ENCODE results near the gene LHX3. TPM values are rescaled to one million over a fixed set of nuclear protein-coding genes. Genes with fewer than 3 reads are reported as not detected.

Gene LHX3
- total RNA-seq, 2 experiments from 2014 or later = 0.11 to 0.16 TPM

DNA sequence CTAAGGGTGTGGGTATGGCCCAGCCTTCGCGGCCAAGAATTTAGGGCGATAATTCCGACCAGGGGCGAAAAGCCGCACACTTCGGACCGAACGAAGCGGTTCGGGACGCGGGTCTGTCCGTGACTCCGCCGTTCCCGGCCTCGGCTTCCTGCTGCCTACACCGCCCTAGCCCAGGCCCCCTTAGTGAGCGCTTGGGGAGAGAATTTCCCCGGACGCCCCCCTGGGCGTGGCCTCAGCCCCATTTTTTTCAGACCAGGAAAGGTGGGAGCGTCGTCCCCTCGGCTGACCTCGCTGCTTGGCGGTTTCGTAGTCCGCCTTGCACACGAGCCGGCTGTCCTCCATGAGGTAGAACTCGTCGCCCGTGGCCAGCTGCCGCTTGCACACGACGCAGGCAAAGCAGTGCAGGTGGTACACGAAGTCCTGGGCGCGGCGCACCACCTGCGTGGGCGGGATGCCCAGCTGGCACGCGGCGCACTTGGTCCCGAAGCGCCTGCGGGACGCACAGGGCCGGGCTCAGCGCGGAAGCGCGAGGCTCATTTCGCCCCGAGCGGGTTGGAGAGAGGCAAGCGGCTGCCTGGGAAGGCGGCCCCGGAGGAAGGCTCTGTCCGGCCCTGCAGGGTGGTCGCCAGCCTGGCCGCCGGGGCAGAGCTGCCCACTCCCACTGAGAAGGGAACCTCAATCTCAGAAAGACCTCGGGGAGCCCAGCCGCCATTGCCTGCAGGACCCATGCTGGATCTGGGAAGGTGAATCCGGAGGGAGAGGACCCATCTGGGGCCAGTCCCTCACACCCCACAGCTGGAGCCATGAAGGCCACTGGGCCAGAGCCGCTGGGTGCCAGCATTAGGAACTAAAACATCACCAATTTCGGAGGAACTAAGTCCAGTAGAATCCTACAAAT, 5.3 kb downstream of the LHX3 start:
- POLR2A ChIA-PET = no interaction called here
- H3K27me3 ChIP-seq (ENCODE audit: control insufficient read depth in 1 of 2, insufficient read depth in 2 of 2, low read length in 2 of 2) = peaks cover 77 to 80% of the 10 kb centered on the region in 2 experiments
- H3K4me3 ChIP-seq (ENCODE audit: low read length) = no peak overlapping the region
- no peaks in the 10 kb centered on the region for H3K4me1 ChIP-seq (ENCODE audit: insufficient read depth, low read length)
- Mint-ChIP-seq H3K4me3 (no peak overlapping the region), H3K27ac (no peak overlapping the region), H3K27me3 (peaks cover 53% of the 10 kb centered on the region), H3K36me3 (ENCODE audit: low read depth) (no peaks in the 10 kb centered on the region), H3K9me3 (no peaks in the 10 kb centered on the region), H3K4me1 (ENCODE audit: low read depth) (no peaks in the 10 kb centered on the region)
- H3K27ac ChIP-seq (ENCODE audit: low read depth in 1 of 2, low read length in 2 of 2) = no peak overlapping the region
- H3K9me3 ChIP-seq (ENCODE audit: control insufficient read depth in 1 of 2, insufficient read depth in 1 of 2, low read length in 2 of 2) = peaks cover 0 to 58% of the 10 kb centered on the region in 2 experiments
- DNase-seq (no peak), ATAC-seq (ENCODE audit: poor library complexity) (no peak)
- intact Hi-C loops (cut with DNase I, micrococcal nuclease) = no loop called here
- H3K36me3 ChIP-seq (ENCODE audit: insufficient read depth, low read length) = no peaks in the 10 kb centered on the region
- CTCF ChIA-PET = no interaction called here
- TF ChIP-seq, protein P1, sequence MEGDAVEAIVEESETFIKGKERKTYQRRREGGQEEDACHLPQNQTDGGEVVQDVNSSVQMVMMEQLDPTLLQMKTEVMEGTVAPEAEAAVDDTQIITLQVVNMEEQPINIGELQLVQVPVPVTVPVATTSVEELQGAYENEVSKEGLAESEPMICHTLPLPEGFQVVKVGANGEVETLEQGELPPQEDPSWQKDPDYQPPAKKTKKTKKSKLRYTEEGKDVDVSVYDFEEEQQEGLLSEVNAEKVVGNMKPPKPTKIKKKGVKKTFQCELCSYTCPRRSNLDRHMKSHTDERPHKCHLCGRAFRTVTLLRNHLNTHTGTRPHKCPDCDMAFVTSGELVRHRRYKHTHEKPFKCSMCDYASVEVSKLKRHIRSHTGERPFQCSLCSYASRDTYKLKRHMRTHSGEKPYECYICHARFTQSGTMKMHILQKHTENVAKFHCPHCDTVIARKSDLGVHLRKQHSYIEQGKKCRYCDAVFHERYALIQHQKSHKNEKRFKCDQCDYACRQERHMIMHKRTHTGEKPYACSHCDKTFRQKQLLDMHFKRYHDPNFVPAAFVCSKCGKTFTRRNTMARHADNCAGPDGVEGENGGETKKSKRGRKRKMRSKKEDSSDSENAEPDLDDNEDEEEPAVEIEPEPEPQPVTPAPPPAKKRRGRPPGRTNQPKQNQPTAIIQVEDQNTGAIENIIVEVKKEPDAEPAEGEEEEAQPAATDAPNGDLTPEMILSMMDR (IDR thresholded peaks at IDR 0.05) = no peak

- Mint-ChIP-seq H3K27ac (no peak overlapping the region), H3K36me3 (ENCODE audit: low read depth) (no peaks in the 10 kb centered on the region), H3K4me3 (no peak overlapping the region), H3K27me3 (peaks cover 49% of the 10 kb centered on the region), H3K4me1 (ENCODE audit: low read depth) (no peaks in the 10 kb centered on the region), H3K9me3 (no peaks in the 10 kb centered on the region)
- Histone ChIP-seq H3K36me3 (ENCODE audit: insufficient read depth, low read length) (no peaks in the 10 kb centered on the region), H3K4me3 (ENCODE audit: low read length) (no peak overlapping the region), H3K4me1 (ENCODE audit: insufficient read depth, low read length) (no peaks in the 10 kb centered on the region), H3K9me3 (ENCODE audit: control insufficient read depth in 1 of 2, insufficient read depth in 1 of 2, low read length in 2 of 2) (peaks cover 0 to 48% of the 10 kb centered on the region in 2 experiments), H3K27me3 (ENCODE audit: control insufficient read depth in 1 of 2, insufficient read depth in 2 of 2, low read length in 2 of 2) (peaks cover 67 to 75% of the 10 kb centered on the region in 2 experiments), H3K27ac (ENCODE audit: low read depth in 1 of 2, low read length in 2 of 2) (no peak overlapping the region)
- ChIA-PET POLR2A (no interaction called here), CTCF (no interaction called here)
- TF ChIP-seq, protein P1 (IDR thresholded peaks at IDR 0.05) = no peak
- ATAC-seq (ENCODE audit: poor library complexity) (no peak), DNase-seq (no peak)
- intact Hi-C loops (cut with DNase I, micrococcal nuclease) = no loop called here
Measured at GRCh38 chr9:136198605-136199083, 6.3 kb downstream of the LHX3 start.

GRCh38 chr9:136197930-136198604, 6.9 kb downstream of the LHX3 start:
- no peaks in the 10 kb centered on the region for H3K36me3 ChIP-seq (ENCODE audit: insufficient read depth, low read length)
- H3K27me3 ChIP-seq (ENCODE audit: control insufficient read depth in 1 of 2, insufficient read depth in 2 of 2, low read length in 2 of 2) = peaks cover 63 to 70% of the 10 kb centered on the region in 2 experiments
- peaks cover 0 to 44% of the 10 kb centered on the region in 2 experiments for H3K9me3 ChIP-seq (ENCODE audit: control insufficient read depth in 1 of 2, insufficient read depth in 1 of 2, low read length in 2 of 2)
- ATAC-seq (ENCODE audit: poor library complexity) (no peak), DNase-seq (no peak)
- Mint-ChIP-seq H3K27me3 (peaks cover 46% of the 10 kb centered on the region), H3K27ac (no peak overlapping the region), H3K9me3 (no peaks in the 10 kb centered on the region), H3K4me1 (ENCODE audit: low read depth) (no peaks in the 10 kb centered on the region), H3K4me3 (no peak overlapping the region), H3K36me3 (ENCODE audit: low read depth) (no peaks in the 10 kb centered on the region)
- H3K27ac ChIP-seq (ENCODE audit: low read depth in 1 of 2, low read length in 2 of 2) = no peak overlapping the region
- no peak overlapping the region for H3K4me3 ChIP-seq (ENCODE audit: low read length)
- CTCF ChIA-PET = no interaction called here
- intact Hi-C loops (cut with DNase I, micrococcal nuclease) = no loop called here
- POLR2A ChIA-PET = no interaction called here
- no peaks in the 10 kb centered on the region for H3K4me1 ChIP-seq (ENCODE audit: insufficient read depth, low read length)
- TF ChIP-seq, protein P1 (IDR thresholded peaks at IDR 0.05) = no peak
